Measurements from ENCODE around the gene SLC39A13.

SLC39A13 gene

GRCh38 chr11:47409440-47410369 is 1.3 kb downstream of the SLC39A13 start:
- Histone ChIP-seq H3K4me1 (ENCODE audit: control insufficient read depth, insufficient read depth, low read length) (peaks cover 10% of the 10 kb centered on the region), H3K9ac (ENCODE audit: low read depth, low read length) (peak overlapping the region; percentile 87), H3K4me3 (ENCODE audit: low read depth, low read length) (peak overlapping the region; percentile 91), H3K36me3 (ENCODE audit: control insufficient read depth, insufficient read depth, low read length) (peaks cover 19% of the 10 kb centered on the region), H3K27me3 (ENCODE audit: control insufficient read depth, insufficient read depth, low read length) (no peaks in the 10 kb centered on the region), H3K9me3 (ENCODE audit: control insufficient read depth, insufficient read depth, low read length) (no peaks in the 10 kb centered on the region)

DNA sequence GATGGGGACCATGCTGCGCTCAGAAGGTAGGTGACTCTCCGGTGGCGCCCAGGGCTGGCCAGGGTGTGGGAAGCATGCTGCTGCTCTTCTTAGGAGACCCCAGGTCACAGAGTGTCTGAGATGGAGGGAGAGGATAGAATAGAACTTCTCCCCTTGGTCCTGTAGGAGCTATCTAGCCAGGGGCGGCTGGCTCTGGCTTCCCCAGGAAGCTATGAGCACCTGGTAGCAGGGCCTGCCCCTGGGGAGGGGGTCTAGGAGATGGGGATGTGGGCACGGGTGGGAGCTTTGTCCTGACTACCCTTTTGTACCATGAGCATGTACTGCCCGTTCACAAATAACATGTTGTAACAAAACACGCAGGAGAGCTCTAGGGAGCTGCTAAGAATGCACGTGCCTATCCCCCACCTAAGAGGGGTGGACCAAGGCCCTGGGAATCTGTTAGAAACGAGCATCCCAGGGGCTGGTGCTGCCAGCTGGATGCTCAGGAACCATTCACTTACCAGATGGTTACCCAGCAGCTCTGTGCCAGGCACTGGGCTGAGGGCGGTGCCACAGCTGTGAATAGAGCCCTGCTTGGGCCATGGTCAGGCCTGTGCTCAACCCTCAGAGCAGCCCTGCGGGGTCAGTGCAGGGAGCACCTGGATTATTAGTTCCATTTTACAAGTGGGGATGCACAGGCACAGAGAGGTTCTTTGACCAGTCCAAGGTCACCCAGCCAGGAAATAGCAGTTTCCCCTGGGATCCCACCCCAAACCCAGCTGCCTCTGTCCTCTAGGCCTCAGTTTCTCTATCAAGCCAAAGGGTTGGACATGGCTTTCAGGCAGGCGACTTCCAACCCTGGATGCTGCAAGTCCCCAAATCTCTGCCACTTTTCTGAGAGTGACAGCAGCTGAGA is 2.2 kb downstream of the SLC39A13 start:
- H3K4me3 ChIP-seq (ENCODE audit: low read depth, low read length), result no peak overlapping the region
- peaks cover 10% of the 10 kb centered on the region for H3K4me1 ChIP-seq (ENCODE audit: control insufficient read depth, insufficient read depth, low read length)
- no peaks in the 10 kb centered on the region for H3K9me3 ChIP-seq (ENCODE audit: control insufficient read depth, insufficient read depth, low read length)
- H3K36me3 ChIP-seq (ENCODE audit: control insufficient read depth, insufficient read depth, low read length), result peaks cover 24% of the 10 kb centered on the region
- no peaks in the 10 kb centered on the region for H3K27me3 ChIP-seq (ENCODE audit: control insufficient read depth, insufficient read depth, low read length)
- H3K9ac ChIP-seq (ENCODE audit: low read depth, low read length), result no peak overlapping the region

GRCh38 chr11:47411884-47412746 is 3.7 kb downstream of the SLC39A13 start:
- peaks cover 7% of the 10 kb centered on the region for H3K4me1 ChIP-seq (ENCODE audit: control insufficient read depth, insufficient read depth, low read length)
- no peak overlapping the region for H3K4me3 ChIP-seq (ENCODE audit: low read depth, low read length)
- no peak overlapping the region for H3K9ac ChIP-seq (ENCODE audit: low read depth, low read length)
- no peaks in the 10 kb centered on the region for H3K27me3 ChIP-seq (ENCODE audit: control insufficient read depth, insufficient read depth, low read length)
- peaks cover 28% of the 10 kb centered on the region for H3K36me3 ChIP-seq (ENCODE audit: control insufficient read depth, insufficient read depth, low read length)
- no peaks in the 10 kb centered on the region for H3K9me3 ChIP-seq (ENCODE audit: control insufficient read depth, insufficient read depth, low read length)

DNA sequence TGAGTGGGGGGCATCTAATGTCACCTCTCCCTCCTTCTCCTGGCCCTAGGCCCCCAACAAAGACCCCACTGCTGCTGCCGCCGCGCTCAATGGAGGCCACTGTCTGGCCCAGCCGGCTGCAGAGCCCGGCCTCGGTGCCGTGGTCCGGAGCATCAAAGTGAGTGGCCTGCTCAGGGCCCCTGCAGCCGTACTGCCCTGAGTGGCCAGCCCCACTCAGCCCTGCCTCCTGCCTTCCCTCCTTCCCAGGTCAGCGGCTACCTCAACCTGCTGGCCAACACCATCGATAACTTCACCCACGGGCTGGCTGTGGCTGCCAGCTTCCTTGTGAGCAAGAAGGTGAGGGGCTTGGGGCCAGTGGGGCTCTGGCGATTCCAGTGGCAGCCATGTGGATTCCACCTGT is 5.0 kb downstream of the SLC39A13 start:
- peaks cover 35% of the 10 kb centered on the region for H3K36me3 ChIP-seq (ENCODE audit: control insufficient read depth, insufficient read depth, low read length)
- no peaks in the 10 kb centered on the region for H3K9me3 ChIP-seq (ENCODE audit: control insufficient read depth, insufficient read depth, low read length)
- no peak overlapping the region for H3K9ac ChIP-seq (ENCODE audit: low read depth, low read length)
- no peaks in the 10 kb centered on the region for H3K27me3 ChIP-seq (ENCODE audit: control insufficient read depth, insufficient read depth, low read length)
- H3K4me1 ChIP-seq (ENCODE audit: control insufficient read depth, insufficient read depth, low read length), result peaks cover 2% of the 10 kb centered on the region
- no peak overlapping the region for H3K4me3 ChIP-seq (ENCODE audit: low read depth, low read length)

GRCh38 chr11:47413908-47414684 is 5.7 kb downstream of the SLC39A13 start:
- Histone ChIP-seq H3K9ac (ENCODE audit: low read depth, low read length) (no peak overlapping the region), H3K4me3 (ENCODE audit: low read depth, low read length) (no peak overlapping the region)

GRCh38 chr11:47414685-47415070 is 6.3 kb downstream of the SLC39A13 start:
- no peak overlapping the region for H3K9ac ChIP-seq (ENCODE audit: low read depth, low read length)
- no peaks in the 10 kb centered on the region for H3K9me3 ChIP-seq (ENCODE audit: control insufficient read depth, insufficient read depth, low read length)
- H3K4me1 ChIP-seq (ENCODE audit: control insufficient read depth, insufficient read depth, low read length), result no peaks in the 10 kb centered on the region
- H3K4me3 ChIP-seq (ENCODE audit: low read depth, low read length), result no peak overlapping the region
- H3K36me3 ChIP-seq (ENCODE audit: control insufficient read depth, insufficient read depth, low read length), result peaks cover 46% of the 10 kb centered on the region
- no peaks in the 10 kb centered on the region for H3K27me3 ChIP-seq (ENCODE audit: control insufficient read depth, insufficient read depth, low read length)

More at GRCh38 chr11:47413908-47414684, 5.7 kb downstream of the SLC39A13 start:
- Histone ChIP-seq H3K36me3 (ENCODE audit: control insufficient read depth, insufficient read depth, low read length) (peaks cover 42% of the 10 kb centered on the region), H3K9me3 (ENCODE audit: control insufficient read depth, insufficient read depth, low read length) (no peaks in the 10 kb centered on the region), H3K27me3 (ENCODE audit: control insufficient read depth, insufficient read depth, low read length) (no peaks in the 10 kb centered on the region), H3K4me1 (ENCODE audit: control insufficient read depth, insufficient read depth, low read length) (no peaks in the 10 kb centered on the region)

DNA sequence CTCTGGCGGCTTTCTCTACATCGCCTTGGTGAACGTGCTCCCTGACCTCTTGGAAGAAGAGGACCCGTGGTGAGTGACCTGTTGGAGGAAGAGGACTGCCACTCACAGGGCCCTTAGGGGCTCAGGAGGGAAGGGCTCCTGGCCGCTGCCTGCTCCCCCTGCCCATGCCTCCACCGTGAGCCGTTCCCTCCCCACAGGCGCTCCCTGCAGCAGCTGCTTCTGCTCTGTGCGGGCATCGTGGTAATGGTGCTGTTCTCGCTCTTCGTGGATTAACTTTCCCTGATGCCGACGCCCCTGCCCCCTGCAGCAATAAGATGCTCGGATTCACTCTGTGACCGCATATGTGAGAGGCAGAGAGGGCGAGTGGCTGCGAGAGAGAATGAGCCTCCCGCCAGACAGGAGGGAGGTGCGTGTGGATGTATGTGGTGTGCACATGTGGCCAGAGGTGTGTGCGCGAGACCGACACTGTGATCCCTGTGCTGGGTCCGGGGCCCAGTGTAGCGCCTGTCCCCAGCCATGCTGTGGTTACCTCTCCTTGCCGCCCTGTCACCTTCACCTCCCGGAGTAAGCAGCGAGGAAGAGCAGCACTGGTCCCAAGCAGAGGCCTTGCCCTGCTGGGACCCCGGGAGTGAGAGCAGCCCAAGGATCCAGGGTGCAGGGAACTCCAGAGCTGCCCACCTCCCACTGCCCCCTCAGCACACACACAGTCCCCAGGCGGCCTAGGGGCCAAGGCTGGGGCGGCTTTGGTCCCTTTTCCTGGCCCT is 6.9 kb downstream of the SLC39A13 start:
- no peaks in the 10 kb centered on the region for H3K27me3 ChIP-seq (ENCODE audit: control insufficient read depth, insufficient read depth, low read length)
- H3K4me1 ChIP-seq (ENCODE audit: control insufficient read depth, insufficient read depth, low read length), result no peaks in the 10 kb centered on the region
- H3K4me3 ChIP-seq (ENCODE audit: low read depth, low read length), result no peak overlapping the region
- H3K9me3 ChIP-seq (ENCODE audit: control insufficient read depth, insufficient read depth, low read length), result no peaks in the 10 kb centered on the region
- no peak overlapping the region for H3K9ac ChIP-seq (ENCODE audit: low read depth, low read length)
- peaks cover 51% of the 10 kb centered on the region for H3K36me3 ChIP-seq (ENCODE audit: control insufficient read depth, insufficient read depth, low read length)

DNA sequence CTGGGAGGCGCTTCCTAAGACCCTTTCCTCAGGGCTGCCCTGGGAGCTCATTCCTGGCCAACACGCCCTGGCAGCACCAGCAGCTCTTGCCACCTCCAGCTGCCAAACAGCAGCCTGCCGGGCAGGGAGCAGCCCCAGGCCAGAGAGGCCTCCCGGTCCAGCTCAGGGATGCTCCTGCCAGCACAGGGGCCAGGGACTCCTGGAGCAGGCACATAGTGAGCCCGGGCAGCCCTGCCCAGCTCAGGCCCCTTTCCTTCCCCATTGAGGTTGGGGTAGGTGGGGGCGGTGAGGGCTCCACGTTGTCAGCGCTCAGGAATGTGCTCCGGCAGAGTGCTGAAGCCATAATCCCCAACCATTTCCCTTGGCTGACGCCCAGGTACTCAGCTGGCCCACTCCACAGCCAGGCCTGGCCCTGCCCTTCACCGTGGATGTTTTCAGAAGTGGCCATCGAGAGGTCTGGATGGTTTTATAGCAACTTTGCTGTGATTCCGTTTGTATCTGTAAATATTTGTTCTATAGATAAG is 7.6 kb downstream of the SLC39A13 start:
- Histone ChIP-seq H3K9me3 (ENCODE audit: control insufficient read depth, insufficient read depth, low read length) (no peaks in the 10 kb centered on the region), H3K4me3 (ENCODE audit: low read depth, low read length) (no peak overlapping the region), H3K27me3 (ENCODE audit: control insufficient read depth, insufficient read depth, low read length) (no peaks in the 10 kb centered on the region), H3K4me1 (ENCODE audit: control insufficient read depth, insufficient read depth, low read length) (no peaks in the 10 kb centered on the region), H3K9ac (ENCODE audit: low read depth, low read length) (no peak overlapping the region), H3K36me3 (ENCODE audit: control insufficient read depth, insufficient read depth, low read length) (peaks cover 55% of the 10 kb centered on the region)

GRCh38 chr11:47417712-47418111 is 9.3 kb downstream of the SLC39A13 start:
- Histone ChIP-seq H3K4me3 (ENCODE audit: low read depth, low read length) (no peak overlapping the region), H3K36me3 (ENCODE audit: control insufficient read depth, insufficient read depth, low read length) (peaks cover 63% of the 10 kb centered on the region), H3K9ac (ENCODE audit: low read depth, low read length) (no peak overlapping the region), H3K4me1 (ENCODE audit: control insufficient read depth, insufficient read depth, low read length) (no peaks in the 10 kb centered on the region), H3K9me3 (ENCODE audit: control insufficient read depth, insufficient read depth, low read length) (no peaks in the 10 kb centered on the region), H3K27me3 (ENCODE audit: control insufficient read depth, insufficient read depth, low read length) (no peaks in the 10 kb centered on the region)
